Activated CD8-positive, alpha-beta memory T cell treated with anti-CD3 and anti-CD28 coated beads for 24 hours (primary cell): Measurements from ENCODE around the gene RFTN1.

Experiments
- DNase-seq: peaks from one replicate; pipeline ENCODE4 v3.0.0-alpha.2; 2020

Gene RFTN1

GRCh38 chr3:16318176-16318575, 195.3 kb downstream of the RFTN1 start:
- DNase-seq, result no peak

- no peak for DNase-seq
Observed at GRCh38 chr3:16317561-16317945, 195.9 kb downstream of the RFTN1 start.

GRCh38 chr3:16316847-16317560, 196.5 kb downstream of the RFTN1 start:
- DNase-seq, result no peak

GRCh38 chr3:16316396-16316795, 197.1 kb downstream of the RFTN1 start:
- no peak for DNase-seq

GRCh38 chr3:16315623-16316022, 197.9 kb downstream of the RFTN1 start:
- no peak for DNase-seq

GRCh38 chr3:16313886-16314645, 199.4 kb downstream of the RFTN1 start:
- DNase-seq, result peak; percentile 56

- DNase-seq, result peak; percentile 71
Observed at GRCh38 chr3:16311960-16312451, 201.5 kb downstream of the RFTN1 start.

- DNase-seq, result peak; percentile 54
Observed at GRCh38 chr3:16310486-16310885, 203.0 kb downstream of the RFTN1 start.

- no peak for DNase-seq
Observed at GRCh38 chr3:16309558-16309957, 203.9 kb downstream of the RFTN1 start.

- DNase-seq, result no peak
Observed at GRCh38 chr3:16308727-16309126, 204.8 kb downstream of the RFTN1 start.

GRCh38 chr3:16307832-16308531, 205.5 kb downstream of the RFTN1 start:
- no peak for DNase-seq

- DNase-seq, result peak; percentile 74
Observed at GRCh38 chr3:16305111-16305541, 208.4 kb downstream of the RFTN1 start.

GRCh38 chr3:16304061-16305010, 209.2 kb downstream of the RFTN1 start:
- no peak for DNase-seq

GRCh38 chr3:16303037-16303575, 210.4 kb downstream of the RFTN1 start:
- no peak for DNase-seq

- DNase-seq, result no peak
Observed at GRCh38 chr3:16302082-16302631, 211.3 kb downstream of the RFTN1 start.

GRCh38 chr3:16301507-16301906, 212.0 kb downstream of the RFTN1 start:
- no peak for DNase-seq

- DNase-seq, result peak; percentile 76
Observed at GRCh38 chr3:16300881-16301359, 212.6 kb downstream of the RFTN1 start.

- no peak for DNase-seq
Observed at GRCh38 chr3:16300307-16300706, 213.2 kb downstream of the RFTN1 start.

- no peak for DNase-seq
Observed at GRCh38 chr3:16299746-16300145, 213.8 kb downstream of the RFTN1 start.

GRCh38 chr3:16298891-16299290, 214.6 kb downstream of the RFTN1 start:
- no peak for DNase-seq
